Stimulated activated CD8-positive, alpha-beta memory T cell treated with anti-CD3 and anti-CD28 coated beads, Interleukin-2, amount 100 ng/mL, for 1 hour (primary cell): ENCODE measurements around the gene LPIN3.
"Not testable (repeated sequence)": the region's sequence is repeated elsewhere in the genome, so short reads cannot be mapped to it uniquely, and the experiment has no call there.

Experiments
- DNase-seq, 2 donors: peaks; one replicate each; pipeline ENCODE4 v3.0.0-alpha.2; 2020; ENCODE audit warnings: low read depth in 2 of 2

LPIN3 gene

DNA sequence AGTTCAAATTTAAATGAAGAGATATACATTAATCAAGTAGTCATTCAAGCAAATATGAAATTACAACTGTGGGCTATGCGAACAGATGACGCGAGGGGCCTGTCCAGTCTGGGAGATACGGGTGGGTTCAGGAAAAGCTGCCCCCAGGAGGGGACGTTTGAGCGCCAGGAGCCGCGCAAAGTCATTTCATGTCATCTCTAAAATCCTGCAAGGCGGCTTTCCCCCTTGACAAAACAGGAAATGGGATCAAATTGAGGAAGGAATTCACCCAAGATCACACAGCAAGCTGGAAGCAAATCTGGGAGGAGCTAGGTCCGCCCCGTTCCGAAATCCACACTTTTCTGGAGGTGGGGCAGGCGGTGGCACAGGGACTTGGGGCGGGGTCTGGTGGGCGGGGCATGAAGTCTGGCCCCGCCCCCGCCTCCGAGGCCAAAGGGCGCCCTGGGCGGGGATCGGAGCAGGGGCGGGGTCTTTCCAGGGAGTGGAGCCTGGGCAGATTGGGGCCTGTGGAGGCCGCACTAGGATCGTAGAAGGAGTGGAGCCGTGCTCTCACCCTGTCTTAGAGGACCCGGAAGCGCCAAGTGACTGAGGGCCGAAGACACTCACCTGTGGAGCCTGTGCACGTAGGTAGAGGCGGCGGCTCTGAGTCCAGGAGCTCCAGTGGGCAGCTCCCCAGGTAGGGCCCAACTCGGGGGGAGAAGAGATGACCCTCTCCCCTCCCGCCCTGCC is at the start of gene LPIN3:
TSS of gene LPIN3 (plus strand) at position 495 of the 729 bp plus-strand sequence. CDS start 4,983 bp downstream, outside the sequence.
- DNase-seq = peak in 1 of 2 donors; percentile 18

- no peak for DNase-seq
Observed at GRCh38 chr20:41293269-41294037, 47.2 kb upstream of the LPIN3 start.

GRCh38 chr20:41299899-41300298 is 40.7 kb upstream of the LPIN3 start:
- DNase-seq = no peak

DNA sequence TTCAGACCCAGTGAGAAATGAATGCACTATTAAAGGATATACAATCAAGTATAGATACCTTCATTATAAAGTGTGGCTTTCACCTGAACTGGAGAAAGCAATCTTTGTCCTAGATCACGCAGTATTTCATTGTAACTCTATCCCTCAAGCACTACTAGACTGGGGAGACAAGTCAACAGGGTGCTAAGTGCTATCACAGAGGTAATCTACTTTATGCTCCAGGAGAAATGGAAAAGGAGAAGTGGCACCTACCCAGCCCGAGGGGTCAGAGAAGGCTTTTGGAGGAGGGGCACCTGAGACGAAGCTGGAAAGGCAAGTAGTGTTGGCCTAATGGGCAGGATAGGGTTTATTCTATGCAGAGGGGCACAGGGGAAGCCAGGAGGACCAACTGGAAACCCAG is 40.2 kb upstream of the LPIN3 start:
- DNase-seq = no peak

- no peak for DNase-seq
Observed at GRCh38 chr20:41300886-41301285, 39.7 kb upstream of the LPIN3 start.

GRCh38 chr20:41304002-41304401 is 36.6 kb upstream of the LPIN3 start:
- no peak for DNase-seq

DNA sequence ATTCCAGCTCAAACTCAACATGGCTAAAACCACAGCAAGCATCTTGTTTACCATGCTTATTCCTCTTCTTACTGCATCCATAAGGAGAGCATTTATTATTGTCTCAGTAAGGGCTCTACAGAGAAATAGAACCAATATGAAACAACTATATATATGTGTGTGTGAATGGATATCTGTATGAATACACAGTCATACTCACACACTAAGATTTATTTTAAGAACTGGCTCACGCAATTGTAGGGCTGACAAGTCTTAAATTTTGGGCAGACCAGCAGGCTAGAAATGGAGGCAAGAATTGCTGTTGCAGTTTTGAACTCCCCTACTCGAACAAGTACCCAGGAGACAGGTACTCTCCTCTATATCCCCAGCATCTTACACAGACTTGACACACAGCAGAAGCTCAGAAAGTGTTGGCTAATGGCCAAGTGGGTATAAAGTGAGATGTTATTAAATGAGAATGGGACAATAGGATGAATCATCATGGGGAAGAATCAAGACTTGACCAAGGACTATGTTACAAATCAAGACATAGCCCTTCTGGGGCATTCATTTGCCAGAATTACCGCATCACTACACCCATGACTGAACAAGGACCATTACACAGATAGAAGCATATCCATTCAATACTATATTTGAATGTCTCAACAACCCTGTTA is 36.1 kb upstream of the LPIN3 start:
- DNase-seq = no peak

DNA sequence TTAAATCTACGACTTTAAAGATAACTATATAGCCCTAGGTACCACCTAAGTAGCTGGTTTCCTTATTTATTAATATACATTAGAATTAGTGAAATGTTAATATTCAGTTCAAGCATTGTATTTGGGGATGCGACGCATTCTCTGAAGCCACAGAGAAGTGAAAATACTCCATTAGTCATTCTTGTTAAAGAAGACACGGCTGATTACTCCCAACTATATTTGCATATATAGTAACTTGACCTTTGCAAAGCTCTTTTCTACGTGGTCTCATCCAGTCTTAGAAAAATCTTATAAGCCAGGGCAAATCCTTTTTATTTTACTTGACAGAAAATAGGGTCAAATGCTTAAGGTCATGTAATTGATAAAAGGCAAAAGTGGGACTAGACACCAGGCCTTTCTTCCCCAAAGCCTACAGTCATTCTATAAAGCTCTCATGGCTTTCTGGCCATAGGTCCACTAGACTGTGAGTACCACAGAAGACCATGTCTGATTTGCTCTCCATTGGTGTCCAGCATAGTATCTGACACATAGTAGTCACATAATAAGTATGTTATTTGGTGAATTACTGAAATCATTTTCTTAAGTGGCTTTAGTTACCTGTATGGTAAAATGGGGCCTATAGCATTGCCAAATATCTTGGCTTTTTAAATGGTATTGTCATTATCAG is 34.4 kb upstream of the LPIN3 start:
- no peak for DNase-seq

DNA sequence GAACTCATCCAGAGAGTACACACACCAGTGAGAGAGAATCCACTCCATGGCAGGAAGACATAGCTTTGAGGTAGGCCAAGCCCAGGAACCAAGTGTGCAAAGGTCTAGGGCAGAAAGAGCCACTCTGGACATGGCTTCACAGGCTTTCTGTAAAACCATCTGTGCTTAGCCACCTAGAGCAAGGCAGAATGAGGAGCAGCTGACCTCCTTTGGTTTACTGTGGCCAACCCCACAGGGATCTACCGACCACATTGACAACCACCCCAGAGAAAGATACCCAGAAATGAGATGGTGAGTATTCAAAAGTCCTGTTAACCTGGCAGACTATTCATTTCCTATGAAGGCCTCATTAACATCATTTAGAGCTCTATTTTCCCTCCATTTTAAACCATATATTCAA is 33.6 kb upstream of the LPIN3 start:
- no peak for DNase-seq

DNA sequence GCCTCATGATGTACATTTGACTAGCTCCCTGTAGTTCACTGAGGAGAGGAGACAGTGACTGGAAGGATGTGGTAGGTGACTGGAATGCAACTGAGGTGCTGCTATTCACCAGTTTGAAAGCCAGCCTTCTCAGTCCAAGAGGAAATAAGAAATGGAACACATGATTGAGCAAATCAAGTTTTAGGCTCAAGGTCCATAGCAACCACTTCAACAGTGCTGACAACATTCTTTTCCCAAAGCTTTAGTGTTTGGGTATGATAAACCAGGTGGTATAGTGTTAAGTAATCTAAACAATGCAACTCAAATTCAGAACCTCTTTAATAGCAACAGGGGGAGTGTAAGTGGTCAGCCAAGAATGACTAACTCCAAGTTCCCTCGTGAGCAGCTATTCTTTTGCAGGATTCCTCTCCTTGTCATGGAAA is 32.3 kb upstream of the LPIN3 start:
- no peak for DNase-seq

- no peak for DNase-seq
Observed at GRCh38 chr20:41308726-41309413, 31.8 kb upstream of the LPIN3 start.

GRCh38 chr20:41309817-41310216 is 30.8 kb upstream of the LPIN3 start:
- no peak for DNase-seq

GRCh38 chr20:41312009-41312408 is 28.6 kb upstream of the LPIN3 start:
- DNase-seq = not testable (repeated sequence)

GRCh38 chr20:41314386-41314785 is 26.2 kb upstream of the LPIN3 start:
- no peak for DNase-seq

GRCh38 chr20:41316051-41316450 is 24.6 kb upstream of the LPIN3 start:
- DNase-seq = no peak

DNA sequence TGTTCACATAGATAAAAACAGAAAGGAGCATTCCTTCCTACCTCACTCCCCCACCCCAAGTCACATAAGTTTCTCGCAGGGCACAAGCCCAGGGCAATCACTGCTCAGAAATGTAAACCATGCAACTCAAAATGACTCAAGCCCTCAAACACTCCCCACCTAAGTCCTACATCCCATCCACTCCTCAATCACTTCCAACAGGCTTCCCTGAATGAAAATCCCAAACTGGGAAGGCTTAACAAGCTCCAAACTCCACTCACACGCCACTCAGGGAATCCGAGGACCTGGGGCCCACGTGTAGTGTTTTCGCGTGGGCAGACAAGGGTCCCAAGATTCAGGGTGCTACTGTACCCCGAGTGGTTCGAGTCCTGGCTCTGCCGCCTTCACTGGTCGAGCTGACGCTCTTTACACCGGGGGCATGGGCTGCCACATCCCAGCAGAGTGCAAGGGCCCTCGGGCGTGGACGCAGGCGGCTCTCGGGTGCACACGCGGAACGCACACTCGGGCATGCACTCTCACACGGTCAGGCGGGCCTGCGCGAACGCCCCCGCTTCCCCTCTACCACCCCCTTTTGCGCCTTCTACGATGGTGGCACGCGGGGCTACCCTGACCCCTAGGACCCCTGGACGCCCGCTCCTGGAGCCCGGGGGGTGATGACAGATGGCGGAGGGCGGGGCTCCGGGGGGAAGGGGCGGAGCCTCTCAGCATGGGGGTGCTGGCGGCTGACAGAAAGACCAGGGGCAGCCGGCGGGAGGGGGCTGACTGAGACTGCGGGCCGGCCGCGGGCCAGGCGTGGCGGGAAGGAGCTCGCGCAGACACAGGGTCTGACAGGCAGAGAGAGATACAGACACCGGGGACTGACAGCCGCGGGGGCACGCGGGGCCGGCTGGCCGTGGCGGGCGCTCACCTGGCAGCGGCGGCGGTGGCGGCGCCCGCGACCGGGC is 23.7 kb upstream of the LPIN3 start:
- DNase-seq = peak; percentile 59 to 68

DNA sequence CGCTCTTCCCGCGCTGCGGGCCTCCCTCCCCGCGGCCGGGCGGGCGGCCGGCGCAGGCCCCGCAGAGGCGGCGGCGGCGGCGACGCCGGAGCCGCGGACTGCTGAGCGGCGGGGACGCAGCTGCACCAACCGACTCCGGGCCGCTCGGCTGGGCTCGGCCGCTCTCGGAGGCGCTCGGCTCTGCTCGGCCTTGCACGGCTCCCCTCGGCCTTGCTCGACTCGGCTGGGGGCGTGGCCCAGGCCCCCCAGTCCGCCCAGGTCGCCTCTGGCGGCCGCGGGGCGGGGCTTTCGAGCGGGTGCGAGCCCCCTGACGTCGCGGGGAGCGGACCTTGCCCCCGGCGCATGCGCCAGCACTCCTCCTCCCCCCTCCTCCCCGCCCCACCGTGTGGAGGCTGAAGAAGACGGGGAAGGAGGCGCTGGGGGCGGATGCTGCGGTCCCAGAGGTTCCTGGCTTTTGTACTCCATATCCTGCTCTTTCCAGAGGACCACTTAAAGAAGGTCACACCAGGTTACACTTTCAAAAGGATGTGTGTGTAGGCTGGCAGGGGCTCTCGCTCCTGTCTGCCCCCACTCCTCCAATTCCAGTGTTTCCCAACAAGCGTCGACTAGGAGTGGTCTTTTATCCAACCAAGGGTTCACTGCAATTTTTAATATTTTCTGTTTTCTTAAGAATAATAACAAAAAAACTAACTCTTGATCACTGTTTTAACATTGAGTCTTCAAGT is 22.9 kb upstream of the LPIN3 start, which contains the start of gene ZHX3:
TSS of gene ZHX3 (minus strand) at position 186 of the 725 bp plus-strand sequence. CDS start 112,815 bp downstream, outside the sequence.
- DNase-seq = peak; percentile 89 to 94

GRCh38 chr20:41318271-41318649 is 22.4 kb upstream of the LPIN3 start:
- DNase-seq = no peak

- DNase-seq = no peak
Observed at GRCh38 chr20:41320441-41320840, 20.2 kb upstream of the LPIN3 start.

- no peak for DNase-seq
Observed at GRCh38 chr20:41320976-41321375, 19.6 kb upstream of the LPIN3 start.
